Spinal cord (tissue), 10 donors: Measurements from ENCODE around the gene FCN2. TPM values are rescaled to one million over a fixed set of nuclear protein-coding genes. Genes with fewer than 3 reads are reported as not detected.
A peak's percentile ranks its signal among the peaks of the same experiment; 100 is the strongest.

Experiments used
- DNase-seq, 6 donors: peaks; one replicate each; pipeline versions ENCODE4 v3.0.0 to v3.0.0-alpha.2; 2013 to 2015; ENCODE audit warnings: low spot score in 6 of 6, low read depth in 4 of 6
- H3K27ac ChIP-seq: one replicate; pipeline ENCODE4 v1.5.1; 2013; ENCODE audit warnings: low read depth, low read length, control low read depth
- H3K27me3 ChIP-seq: one replicate; pipeline ENCODE4 v1.6.1; 2013; ENCODE audit warnings: low read length; ENCODE audit not compliant: control insufficient read depth, insufficient read depth
- H3K36me3 ChIP-seq: one replicate; pipeline ENCODE4 v1.6.1; 2013; ENCODE audit warnings: low read length; ENCODE audit not compliant: control insufficient read depth, insufficient read depth
- H3K4me1 ChIP-seq: one replicate; pipeline ENCODE4 v1.6.1; 2013; ENCODE audit warnings: low read length; ENCODE audit not compliant: control insufficient read depth, insufficient read depth
- H3K4me3 ChIP-seq: one replicate; pipeline ENCODE4 v1.5.1; 2013; ENCODE audit warnings: low read depth, low read length, control low read depth
- H3K9me3 ChIP-seq: one replicate; pipeline ENCODE4 v1.6.1; 2013; ENCODE audit warnings: low read length; ENCODE audit not compliant: control insufficient read depth, insufficient read depth
- WGBS: methylation state at CpG from one replicate; pipeline ENCODE4 v1.1.5; 2013; ENCODE audit warnings: missing lambda C conversion rate; ENCODE audit not compliant: insufficient coverage; 5-methylcytosine and 5-hydroxymethylcytosine counted together
- polyA plus RNA-seq, 2 donors: library from polyadenylated mRNA; unstranded; fragments of 120-200 nt; gene quantifications; one replicate each; pipeline ENCODE4 v1.2.1, GENCODE V29; 2013; ENCODE audit not compliant: insufficient read length in 2 of 2
- total RNA-seq, 2 donors: library from RNA; depleted of rRNA in 1 of 2; stranded (reverse); fragments of 120-200 nt in 1 of 2; fragments of >200 nt in 1 of 2; gene quantifications; one replicate each; pipeline versions ENCODE4 v1.2.3 to v1.2.4, GENCODE V29; 2013 to 2014
- donor health status: healthy.

Gene FCN2
- total and polyA plus RNA-seq, 4 donors = not detected

DNA sequence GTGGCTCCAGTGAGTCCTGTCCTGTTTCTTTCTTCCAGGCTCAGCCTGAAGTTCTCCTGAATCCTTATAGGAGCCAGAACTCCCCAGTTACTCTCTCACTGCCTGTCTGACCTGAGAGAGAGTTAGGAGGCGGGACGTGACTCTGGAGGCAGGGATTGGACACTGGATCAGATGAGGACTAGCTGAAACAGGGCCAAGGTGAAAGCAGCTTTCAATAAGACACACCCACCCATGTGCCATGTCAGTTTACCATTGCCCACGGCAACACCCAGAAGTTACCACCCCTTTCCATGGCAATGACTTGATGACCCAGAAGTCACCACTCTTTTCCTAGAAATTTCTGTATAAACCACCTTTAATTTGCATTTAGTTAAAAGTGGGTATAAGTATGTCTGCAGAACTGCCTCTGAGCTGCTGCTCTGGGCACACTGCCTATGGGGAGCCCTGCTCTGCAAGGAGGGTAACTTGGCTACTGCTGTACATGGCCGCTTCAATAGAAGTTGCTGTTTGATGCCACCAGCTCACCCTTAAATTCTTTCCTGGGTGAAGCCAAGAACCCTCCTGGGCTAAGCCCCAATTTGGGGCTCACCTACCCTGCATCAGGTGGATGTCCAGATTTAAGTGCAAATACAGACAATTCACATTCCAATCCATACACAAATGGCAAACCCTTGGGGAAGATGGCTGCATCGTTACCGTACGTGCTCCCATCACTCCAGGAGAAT lies 13.7 kb downstream of the FCN2 start:
- H3K4me1 ChIP-seq = peaks cover 6% of the 10 kb centered on the region
- H3K4me3 ChIP-seq = no peak overlapping the region
- no peak for DNase-seq
- H3K27me3 ChIP-seq = no peaks in the 10 kb centered on the region
- H3K9me3 ChIP-seq = no peaks in the 10 kb centered on the region
- H3K27ac ChIP-seq = no peak overlapping the region
- 100% methylated on average over 1 of the region's 7 CpGs for WGBS
- H3K36me3 ChIP-seq = no peaks in the 10 kb centered on the region

DNA sequence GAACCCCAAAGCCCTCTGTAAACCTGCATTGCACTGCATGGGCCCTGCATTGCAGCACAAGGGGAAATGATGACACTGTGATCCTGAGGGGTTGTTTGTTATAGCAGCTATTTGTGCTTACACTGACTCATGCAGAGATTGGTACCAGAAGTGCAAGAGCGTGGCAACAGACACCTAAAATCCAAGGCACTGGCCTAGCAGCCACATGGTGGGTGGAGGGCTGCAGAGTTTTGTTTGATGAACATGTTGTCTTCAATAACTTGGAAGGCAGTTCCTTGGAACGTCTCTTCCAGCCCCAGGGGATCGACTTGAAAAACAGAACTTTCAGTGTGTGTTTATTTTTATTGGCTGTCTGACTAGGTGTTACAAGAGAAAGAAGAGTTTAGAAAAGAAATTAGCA lies 14.5 kb downstream of the FCN2 start:
- Histone ChIP-seq H3K36me3 (no peaks in the 10 kb centered on the region), H3K9me3 (no peaks in the 10 kb centered on the region), H3K27me3 (no peaks in the 10 kb centered on the region), H3K4me1 (peaks cover 6% of the 10 kb centered on the region), H3K4me3 (no peak overlapping the region), H3K27ac (no peak overlapping the region)
- WGBS = 58% methylated on average over 3 of the region's 3 CpGs
- peak in 2 of 6 donors; percentile 13 to 84 for DNase-seq

DNA sequence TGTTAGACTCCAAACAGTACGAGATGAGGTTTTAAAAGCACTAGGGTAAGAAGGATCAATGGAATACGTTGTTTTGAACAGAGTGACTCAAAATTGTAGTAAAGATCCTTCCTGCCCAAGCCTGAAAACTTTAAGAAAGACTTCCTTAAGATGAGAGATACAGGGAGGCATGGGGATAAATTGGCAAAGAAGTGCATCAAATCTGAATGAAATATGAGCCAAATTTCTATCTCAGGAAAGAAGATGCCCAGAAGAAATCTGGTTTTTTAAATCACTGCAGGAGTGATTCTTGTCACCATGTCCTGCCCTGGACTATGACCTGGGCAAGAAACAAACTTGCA lies 14.9 kb downstream of the FCN2 start:
- DNase-seq = peak in 1 of 6 donors; percentile 67
- Histone ChIP-seq H3K9me3 (no peaks in the 10 kb centered on the region), H3K4me3 (no peak overlapping the region), H3K4me1 (peaks cover 6% of the 10 kb centered on the region), H3K27me3 (no peaks in the 10 kb centered on the region), H3K36me3 (no peaks in the 10 kb centered on the region), H3K27ac (peak overlapping the region; percentile 53)
- WGBS = 67% methylated on average over 1 of the region's 2 CpGs

DNA sequence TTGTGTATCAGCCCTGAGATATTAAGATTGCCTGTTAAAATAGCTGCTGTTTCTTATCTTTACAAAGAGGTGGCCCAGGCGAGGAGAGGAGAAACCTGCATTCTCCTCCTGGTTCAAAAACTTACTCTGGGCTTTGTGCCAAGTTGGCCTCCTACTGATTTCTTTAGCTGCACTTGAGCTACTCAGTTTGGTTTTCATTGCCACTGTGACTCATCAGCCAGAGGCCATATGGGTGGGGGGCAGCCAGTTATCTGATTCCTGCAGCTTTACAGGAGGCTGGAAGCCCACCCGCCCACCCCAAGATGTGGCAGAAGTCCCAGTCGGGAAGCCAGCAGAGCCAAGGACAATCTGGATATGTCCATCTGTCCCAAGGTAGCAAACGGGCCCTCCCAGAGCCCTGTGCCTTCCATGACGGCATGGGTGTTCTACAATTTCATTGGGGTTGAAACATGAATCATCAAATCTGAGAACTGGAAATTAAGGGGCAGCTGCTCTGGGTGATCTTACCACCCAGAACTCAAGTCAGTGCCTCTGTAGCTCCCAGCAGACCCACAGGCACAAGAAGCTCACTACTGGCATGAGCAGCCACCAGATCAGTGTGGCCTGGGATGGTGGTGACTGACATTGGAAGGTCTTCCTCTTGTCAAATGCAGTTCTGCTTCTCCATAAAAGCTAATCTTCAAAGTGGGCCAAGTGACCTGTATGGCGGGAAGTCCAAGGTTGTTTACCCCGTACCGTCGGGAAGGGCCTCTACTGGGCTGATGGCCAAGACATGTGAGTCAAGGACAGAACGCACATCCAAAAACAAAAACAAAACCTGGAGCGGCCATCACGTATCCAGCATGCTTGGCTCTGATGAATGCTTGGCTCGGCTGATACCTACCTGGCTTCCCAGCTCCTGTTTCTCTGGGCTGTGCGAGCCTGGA lies 15.6 kb downstream of the FCN2 start:
- DNase-seq = peak in 3 of 6 donors; percentile 30 to 86 (median 50)
- Histone ChIP-seq H3K4me1 (peaks cover 6% of the 10 kb centered on the region), H3K9me3 (no peaks in the 10 kb centered on the region), H3K27me3 (no peaks in the 10 kb centered on the region), H3K4me3 (no peak overlapping the region), H3K36me3 (no peaks in the 10 kb centered on the region), H3K27ac (peak overlapping the region; percentile 58)
- WGBS = 50% methylated on average over 13 of the region's 14 CpGs

DNA sequence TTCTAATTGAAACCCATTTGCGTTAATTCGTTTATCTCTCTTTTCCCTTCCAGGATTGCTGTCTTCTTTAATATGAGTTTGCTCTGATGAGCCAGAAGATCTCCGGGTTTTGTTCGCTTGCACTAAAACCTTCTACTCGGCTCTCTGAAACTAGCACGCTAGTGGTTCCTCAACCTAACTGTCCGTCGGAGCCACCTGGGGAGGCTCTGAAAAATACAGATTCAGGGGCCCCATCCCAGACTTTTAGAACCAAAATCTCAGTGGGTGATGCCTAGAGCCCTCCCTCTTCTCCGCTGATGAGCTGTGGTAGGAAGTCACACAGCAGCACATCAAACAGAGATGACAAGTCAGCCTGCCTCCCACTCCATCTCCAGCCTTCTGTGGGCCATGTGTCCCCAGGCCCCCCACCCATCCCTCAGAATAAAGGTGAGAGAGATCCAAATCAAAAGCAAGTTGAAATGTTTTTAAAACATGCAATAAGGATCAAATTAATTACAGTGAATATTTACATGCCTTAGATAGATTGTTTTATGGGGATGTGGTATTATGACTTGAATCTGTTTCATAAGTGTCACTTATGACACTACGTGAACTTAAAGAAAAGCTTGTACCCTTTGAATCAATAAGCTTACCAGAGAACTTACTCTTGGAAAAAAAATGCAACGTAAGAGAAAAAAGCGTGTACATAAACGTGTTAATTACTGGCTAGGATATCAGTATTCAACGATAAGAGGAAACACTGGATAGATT lies 16.4 kb downstream of the FCN2 start:
- Histone ChIP-seq H3K4me3 (no peak overlapping the region), H3K36me3 (no peaks in the 10 kb centered on the region), H3K27me3 (no peaks in the 10 kb centered on the region), H3K4me1 (peaks cover 6% of the 10 kb centered on the region), H3K27ac (no peak overlapping the region), H3K9me3 (no peaks in the 10 kb centered on the region)
- whole genome bisulfite sequencing = 81% methylated on average over 6 of the region's 14 CpGs
- DNase-seq = no peak

DNA sequence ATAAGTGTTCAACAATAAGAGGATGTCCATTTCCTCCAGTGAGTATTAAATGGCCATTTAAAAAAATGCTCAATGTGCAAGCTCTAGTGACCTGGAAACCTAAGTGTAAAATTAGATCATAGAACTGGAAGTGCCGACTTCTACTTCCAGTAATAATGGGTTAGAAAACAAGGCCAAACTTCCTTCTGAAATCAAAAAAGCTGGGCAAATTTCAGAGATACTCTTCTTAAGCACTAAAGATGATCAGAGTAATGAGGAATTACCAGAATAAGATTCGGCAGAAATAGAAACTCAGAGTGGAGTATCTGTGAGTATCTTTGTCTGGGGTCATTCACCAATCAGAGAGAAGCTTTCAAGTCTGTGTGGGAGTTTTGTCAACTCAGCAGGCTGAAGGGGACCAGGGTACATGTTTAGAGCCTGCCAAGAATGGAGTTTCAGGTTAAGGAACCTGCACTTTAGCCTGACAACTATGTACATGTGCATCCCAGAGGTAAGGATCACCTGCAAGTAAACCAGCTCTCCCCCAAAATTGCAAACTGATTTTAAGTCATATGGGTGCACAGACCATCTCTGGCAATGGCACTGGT lies 17.1 kb downstream of the FCN2 start:
- no peak overlapping the region for H3K4me3 ChIP-seq
- no peaks in the 10 kb centered on the region for H3K9me3 ChIP-seq
- H3K27ac ChIP-seq = no peak overlapping the region
- no peaks in the 10 kb centered on the region for H3K27me3 ChIP-seq
- no peak for DNase-seq
- H3K36me3 ChIP-seq = no peaks in the 10 kb centered on the region
- H3K4me1 ChIP-seq = peaks cover 6% of the 10 kb centered on the region
- WGBS = 78% methylated on average over 1 of the region's 2 CpGs

DNA sequence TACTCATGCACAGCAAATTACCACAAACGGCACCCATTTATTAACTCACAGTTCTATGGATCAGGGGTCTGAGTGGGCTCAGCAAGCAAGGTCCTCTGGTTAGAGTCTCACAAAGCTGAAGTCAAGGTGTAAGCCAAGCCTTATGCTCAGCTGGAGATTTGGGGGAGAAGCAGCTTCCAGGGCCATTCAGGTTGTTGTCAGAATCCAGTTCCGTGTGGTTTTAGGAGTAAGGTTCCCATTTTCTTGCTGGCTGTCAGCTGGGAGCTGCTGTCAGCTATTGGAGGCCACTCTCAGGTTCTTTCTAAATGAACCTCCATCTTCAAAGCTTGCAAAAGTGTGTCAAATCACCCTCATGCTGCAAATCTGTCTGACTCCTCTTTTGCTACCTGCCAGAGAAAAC lies 17.7 kb downstream of the FCN2 start:
- WGBS = no CpG with 5 or more reads among the region's 2 CpGs
- no peak for DNase-seq
- Histone ChIP-seq H3K4me3 (no peak overlapping the region), H3K9me3 (no peaks in the 10 kb centered on the region), H3K27me3 (no peaks in the 10 kb centered on the region), H3K36me3 (no peaks in the 10 kb centered on the region), H3K4me1 (peaks cover 6% of the 10 kb centered on the region), H3K27ac (no peak overlapping the region)

DNA sequence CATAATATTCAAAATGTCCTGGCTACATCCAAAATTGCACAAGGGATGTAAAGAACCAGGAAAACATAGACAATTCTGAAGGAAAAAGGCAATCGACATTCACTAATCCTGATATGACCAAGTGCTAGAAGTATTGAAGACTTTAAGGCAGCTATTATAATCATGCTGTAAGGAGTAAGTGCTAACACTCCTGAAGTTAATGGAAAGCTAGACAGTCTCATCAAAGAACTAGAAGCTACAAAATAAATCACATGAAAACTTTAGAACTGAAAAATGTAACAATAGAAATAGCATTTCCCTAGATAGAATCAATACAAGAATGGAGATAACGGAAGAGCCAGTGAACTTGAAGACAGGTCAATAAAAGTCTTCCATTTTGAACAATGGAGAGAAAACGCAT lies 18.6 kb downstream of the FCN2 start:
- Histone ChIP-seq H3K4me1 (peaks cover 6% of the 10 kb centered on the region), H3K9me3 (no peaks in the 10 kb centered on the region), H3K4me3 (no peak overlapping the region), H3K27me3 (no peaks in the 10 kb centered on the region), H3K27ac (no peak overlapping the region), H3K36me3 (no peaks in the 10 kb centered on the region)
- no CpG with 5 or more reads among the region's 3 CpGs for WGBS
- DNase-seq = no peak

DNA sequence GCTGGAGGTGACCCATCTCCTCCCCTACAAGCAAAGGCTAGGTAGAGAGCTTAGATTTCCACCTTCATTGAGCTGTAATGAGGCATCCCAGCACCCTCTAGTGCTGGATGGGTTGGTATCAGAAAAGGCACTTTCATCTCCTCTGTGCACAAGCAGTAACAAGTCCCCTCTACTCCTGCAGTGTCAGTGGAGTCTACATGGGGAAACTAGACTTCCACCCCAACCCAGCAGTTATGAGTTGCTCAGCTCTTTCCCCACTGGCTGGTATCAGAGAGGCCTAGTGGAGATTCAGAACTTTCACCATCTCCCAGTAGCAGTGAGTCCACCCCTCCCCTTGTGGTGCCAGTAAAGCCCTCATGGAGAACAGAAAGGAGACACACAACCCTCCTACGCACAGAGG lies 19.2 kb downstream of the FCN2 start:
- no peak for DNase-seq
- no peak overlapping the region for H3K27ac ChIP-seq
- no peaks in the 10 kb centered on the region for H3K36me3 ChIP-seq
- H3K27me3 ChIP-seq = no peaks in the 10 kb centered on the region
- H3K4me1 ChIP-seq = peaks cover 6% of the 10 kb centered on the region
- WGBS = no CpG with 5 or more reads among the region's 1 CpG
- H3K9me3 ChIP-seq = no peaks in the 10 kb centered on the region
- H3K4me3 ChIP-seq = no peak overlapping the region
